ENCODE measurements around the gene DIO1. TPM values are rescaled to one million over a fixed set of nuclear protein-coding genes. Genes with fewer than 3 reads are reported as not detected.

DIO1 gene
- total and polyA plus RNA-seq, 3 experiments from 2014 or later: not detected

DNA sequence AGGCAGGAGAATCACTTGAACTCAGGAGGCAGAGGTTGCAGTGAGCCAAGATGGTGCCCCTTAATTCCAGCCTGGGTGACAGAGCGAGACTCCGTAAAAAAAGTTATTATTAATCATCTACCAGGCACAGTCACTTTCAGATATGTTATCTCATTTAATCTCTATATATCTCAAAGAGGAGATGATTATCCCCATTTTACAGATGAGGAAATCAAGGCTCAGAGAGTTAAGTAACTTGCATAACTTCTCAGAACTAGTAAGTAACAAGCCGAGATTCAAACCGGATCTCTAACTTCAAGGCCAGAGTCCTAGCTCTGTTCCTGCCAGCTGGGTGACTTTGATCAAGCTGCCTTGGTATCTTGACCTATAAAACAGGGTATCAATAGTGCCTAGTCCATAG is 17.5 kb downstream of the DIO1 start:
- H3K27ac ChIP-seq (ENCODE audit: low read depth, low read length): no peak overlapping the region
- no peaks in the 10 kb centered on the region for H3K4me1 ChIP-seq (ENCODE audit: insufficient read depth, low read length)
- H3K9me3 ChIP-seq (ENCODE audit: low read length): no peaks in the 10 kb centered on the region
- H3K4me3 Mint-ChIP-seq: no peak overlapping the region
- H3K9me3 Mint-ChIP-seq: no peaks in the 10 kb centered on the region
- ChIA-PET POLR2A (no interaction called here), CTCF (no interaction called here)
- H3K4me1 Mint-ChIP-seq: peaks cover 0 to 12% (median 9%) of the 10 kb centered on the region in 3 donors
- H3K36me3 Mint-ChIP-seq: peaks cover 3 to 41% (median 7%) of the 10 kb centered on the region in 3 donors
- no peaks in the 10 kb centered on the region for H3K27me3 ChIP-seq (ENCODE audit: insufficient read depth, low read length, poor library complexity, severe bottlenecking)
- no peak for DNase-seq
- no peak overlapping the region for H3K4me3 ChIP-seq (ENCODE audit: low read length)
- no peaks in the 10 kb centered on the region for H3K36me3 ChIP-seq (ENCODE audit: insufficient read depth, low read length)
- H3K27me3 Mint-ChIP-seq: no peaks in the 10 kb centered on the region
- peak overlapping the region in 1 of 8 donors; percentile 29 for H3K27ac Mint-ChIP-seq

DNA sequence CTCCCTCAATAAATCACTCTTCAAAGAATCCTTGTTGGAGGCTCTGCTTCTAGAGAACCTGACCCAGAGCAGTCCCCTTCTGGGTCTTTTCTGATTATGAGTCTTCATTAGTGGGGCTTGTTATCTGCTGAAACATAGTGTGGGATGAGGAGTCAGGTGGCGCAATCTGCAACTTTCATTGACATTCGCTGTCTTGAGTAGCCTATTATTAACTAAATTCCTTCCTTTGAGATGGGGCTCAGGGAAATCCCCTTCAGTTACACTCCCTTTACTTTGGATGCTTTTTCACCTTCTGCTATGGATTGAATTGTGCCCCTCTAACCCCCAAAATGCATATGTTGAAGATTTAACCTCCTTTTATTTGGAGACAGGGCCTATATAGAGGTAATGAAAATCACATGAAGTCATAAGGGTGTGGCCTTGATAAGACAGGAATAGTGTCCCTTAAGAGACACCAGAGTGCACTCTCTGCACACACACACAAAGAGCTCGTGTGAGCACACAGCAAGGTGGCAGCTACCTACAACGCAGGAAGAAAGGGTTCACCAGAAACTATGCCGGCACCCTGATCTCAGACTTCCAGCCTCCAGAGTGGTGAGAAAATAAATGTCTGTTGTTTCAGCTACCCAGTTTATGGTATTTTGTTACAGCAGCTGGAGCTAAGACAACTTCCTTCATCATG is 19.5 kb downstream of the DIO1 start:
- Histone ChIP-seq H3K4me1 (ENCODE audit: insufficient read depth, low read length) (no peaks in the 10 kb centered on the region), H3K9me3 (ENCODE audit: low read length) (no peaks in the 10 kb centered on the region), H3K4me3 (ENCODE audit: low read length) (no peak overlapping the region), H3K27ac (ENCODE audit: low read depth, low read length) (no peak overlapping the region), H3K36me3 (ENCODE audit: insufficient read depth, low read length) (no peaks in the 10 kb centered on the region), H3K27me3 (ENCODE audit: insufficient read depth, low read length, poor library complexity, severe bottlenecking) (no peaks in the 10 kb centered on the region)
- CTCF ChIA-PET: no interaction called here
- H3K27me3 Mint-ChIP-seq: no peaks in the 10 kb centered on the region
- POLR2A ChIA-PET: no interaction called here
- H3K36me3 Mint-ChIP-seq: peaks cover 3 to 47% (median 10%) of the 10 kb centered on the region in 3 donors
- H3K4me1 Mint-ChIP-seq: peaks cover 0 to 20% (median 19%) of the 10 kb centered on the region in 3 donors
- no peaks in the 10 kb centered on the region for H3K9me3 Mint-ChIP-seq
- no peak for DNase-seq
- no peak overlapping the region for H3K4me3 Mint-ChIP-seq
- peak overlapping the region in 5 of 8 donors; percentile 8 to 55 (median 23) for H3K27ac Mint-ChIP-seq

DNA sequence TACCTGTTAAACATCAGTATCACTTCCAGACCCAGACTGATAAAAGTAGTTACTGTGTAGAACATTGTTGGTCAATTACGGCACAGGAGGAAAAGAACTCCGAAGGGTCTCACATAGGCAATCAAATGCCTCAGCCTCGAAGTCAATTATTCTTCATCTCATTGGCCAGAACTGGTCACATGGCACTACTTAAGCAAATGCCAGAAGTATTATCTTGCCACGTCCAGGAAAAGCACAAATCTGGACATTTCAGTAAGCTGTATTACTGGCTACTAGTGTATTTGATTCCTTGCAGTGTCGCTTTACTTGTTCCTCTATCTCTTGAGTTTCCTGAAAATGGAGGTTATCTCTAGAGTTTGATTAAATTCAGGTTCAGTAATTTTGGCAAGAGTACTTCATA is 24.4 kb downstream of the DIO1 start:
- no peak overlapping the region for H3K4me3 ChIP-seq (ENCODE audit: low read length)
- no peak overlapping the region for H3K27ac ChIP-seq (ENCODE audit: low read depth, low read length)
- no peak for DNase-seq
- ChIA-PET POLR2A (no interaction called here), CTCF (interaction anchor here (1.5 kb wide), 1 partner anchor 27 kb away, joined by 3 read pairs; the partner anchor contains the start of gene IFT25)
- Mint-ChIP-seq H3K36me3 (peaks cover 0 to 63% (median 13%) of the 10 kb centered on the region in 3 donors), H3K27me3 (no peaks in the 10 kb centered on the region), H3K27ac (peak overlapping the region in 1 of 8 donors; percentile 60), H3K4me1 (peaks cover 7 to 37% (median 35%) of the 10 kb centered on the region in 3 donors), H3K9me3 (no peaks in the 10 kb centered on the region), H3K4me3 (no peak overlapping the region)
- no peaks in the 10 kb centered on the region for H3K27me3 ChIP-seq (ENCODE audit: insufficient read depth, low read length, poor library complexity, severe bottlenecking)
- H3K9me3 ChIP-seq (ENCODE audit: low read length): no peaks in the 10 kb centered on the region
- H3K4me1 ChIP-seq (ENCODE audit: insufficient read depth, low read length): no peaks in the 10 kb centered on the region
- no peaks in the 10 kb centered on the region for H3K36me3 ChIP-seq (ENCODE audit: insufficient read depth, low read length)

DNA sequence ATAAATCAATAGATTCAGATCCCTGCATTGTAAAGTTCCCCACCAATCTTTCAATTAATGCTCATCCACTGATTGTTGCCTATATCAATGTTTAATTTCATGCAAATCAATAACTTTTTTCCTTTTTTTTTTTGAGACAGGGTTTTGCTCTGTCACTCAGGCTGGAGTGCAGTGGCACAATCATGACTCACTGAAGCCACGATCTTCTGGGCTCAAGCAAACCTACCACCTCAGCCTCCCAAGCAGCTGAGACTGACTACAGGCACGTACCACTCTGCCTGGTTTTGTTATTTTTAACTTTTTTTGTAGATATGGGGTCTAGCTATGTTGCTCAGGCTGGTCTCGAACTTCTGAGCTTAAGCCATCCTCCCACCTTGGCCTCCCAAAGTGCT is 25.7 kb downstream of the DIO1 start:
- Histone ChIP-seq H3K27me3 (ENCODE audit: insufficient read depth, low read length, poor library complexity, severe bottlenecking) (no peaks in the 10 kb centered on the region), H3K4me1 (ENCODE audit: insufficient read depth, low read length) (no peaks in the 10 kb centered on the region), H3K27ac (ENCODE audit: low read depth, low read length) (no peak overlapping the region), H3K9me3 (ENCODE audit: low read length) (no peaks in the 10 kb centered on the region), H3K4me3 (ENCODE audit: low read length) (no peak overlapping the region), H3K36me3 (ENCODE audit: insufficient read depth, low read length) (no peaks in the 10 kb centered on the region)
- Mint-ChIP-seq H3K27ac (peak overlapping the region in 7 of 8 donors; percentile 6 to 91 (median 56)), H3K9me3 (no peaks in the 10 kb centered on the region), H3K36me3 (peaks cover 0 to 64% (median 15%) of the 10 kb centered on the region in 3 donors), H3K27me3 (no peaks in the 10 kb centered on the region), H3K4me1 (peaks cover 7 to 37% (median 35%) of the 10 kb centered on the region in 3 donors), H3K4me3 (no peak overlapping the region)
- ChIA-PET POLR2A (no interaction called here), CTCF (no interaction called here)
- DNase-seq: no peak

DNA sequence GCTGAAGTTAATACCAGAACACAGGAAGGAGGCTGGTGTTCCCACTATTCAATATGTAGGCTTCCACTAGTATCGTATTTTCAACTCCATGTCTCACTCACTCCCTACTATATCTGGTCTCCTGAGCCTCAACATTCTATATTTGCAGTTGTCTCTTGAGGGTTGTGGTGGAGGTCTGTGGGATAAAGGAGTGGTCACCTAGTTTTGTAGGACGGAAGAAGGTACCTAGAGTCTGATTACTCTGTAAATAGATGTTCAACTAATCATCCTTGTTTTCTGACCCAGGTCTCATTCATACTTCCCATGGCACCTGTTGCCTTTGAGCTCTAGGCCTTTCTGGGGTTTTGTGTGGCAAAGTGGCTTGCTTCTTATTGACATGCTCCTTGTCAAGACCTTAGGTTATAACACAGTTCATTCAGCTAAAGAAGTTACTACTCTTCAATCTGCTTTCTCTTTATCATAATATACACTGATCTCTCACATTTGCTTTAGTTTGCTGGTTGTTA is 33.4 kb downstream of the DIO1 start:
- H3K4me3 Mint-ChIP-seq: no peak overlapping the region
- no peak overlapping the region for H3K4me3 ChIP-seq (ENCODE audit: low read length)
- H3K36me3 Mint-ChIP-seq: peaks cover 0 to 74% (median 25%) of the 10 kb centered on the region in 3 donors

DNA sequence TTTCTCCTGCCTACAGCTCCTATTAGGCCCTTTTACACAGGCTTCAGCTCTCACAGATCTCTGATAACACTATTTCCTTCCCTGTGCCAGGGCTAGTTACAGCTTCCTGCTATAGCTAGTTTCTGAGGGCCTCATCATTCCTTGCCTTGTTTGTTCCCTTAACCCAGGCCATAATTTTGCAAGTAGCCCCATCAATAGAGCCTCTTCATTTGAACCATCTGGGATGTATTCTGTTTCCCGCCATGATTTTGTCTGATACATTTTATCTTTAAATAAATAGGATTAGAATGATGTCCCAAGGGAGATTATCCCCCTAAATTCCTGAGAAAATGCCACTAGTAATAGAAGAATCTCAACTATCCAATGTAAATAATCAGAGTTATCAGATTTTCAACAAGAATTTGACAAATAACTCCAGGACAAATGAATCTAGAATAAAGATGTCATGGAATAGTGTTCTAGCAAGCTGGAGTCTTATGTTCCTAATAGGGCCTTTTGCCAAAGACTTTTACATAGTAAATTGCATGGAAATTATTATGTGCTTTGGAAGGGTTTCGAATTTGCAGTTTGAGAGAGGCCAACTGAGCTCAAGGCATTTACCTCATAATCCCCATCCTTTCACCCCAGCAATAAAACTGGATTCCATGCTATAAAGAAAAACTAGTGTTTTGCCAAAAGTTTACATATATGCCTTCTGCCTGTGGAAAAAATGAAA is 35.4 kb downstream of the DIO1 start:
- Mint-ChIP-seq H3K27ac (peak overlapping the region in 5 of 8 donors; percentile 4 to 73 (median 55)), H3K9me3 (no peaks in the 10 kb centered on the region), H3K4me1 (peaks cover 0 to 9% (median 5%) of the 10 kb centered on the region in 3 donors), H3K4me3 (no peak overlapping the region), H3K27me3 (no peaks in the 10 kb centered on the region), H3K36me3 (peaks cover 6 to 63% (median 19%) of the 10 kb centered on the region in 3 donors)
- CTCF ChIA-PET: interaction anchor here (0.9 kb wide), 1 partner anchor 10 kb away, joined by 4 read pairs; no protein-coding TSS in a partner anchor
- H3K4me3 ChIP-seq (ENCODE audit: low read length): no peak overlapping the region
- no peak overlapping the region for H3K27ac ChIP-seq (ENCODE audit: low read depth, low read length)
- no peaks in the 10 kb centered on the region for H3K27me3 ChIP-seq (ENCODE audit: insufficient read depth, low read length, poor library complexity, severe bottlenecking)
- no peaks in the 10 kb centered on the region for H3K9me3 ChIP-seq (ENCODE audit: low read length)
- no peak for DNase-seq
- POLR2A ChIA-PET: no interaction called here
- H3K4me1 ChIP-seq (ENCODE audit: insufficient read depth, low read length): no peaks in the 10 kb centered on the region
- no peaks in the 10 kb centered on the region for H3K36me3 ChIP-seq (ENCODE audit: insufficient read depth, low read length)

More for the DNA sequence above, 33.4 kb downstream of the DIO1 start:
- no peak overlapping the region for H3K27ac ChIP-seq (ENCODE audit: low read depth, low read length)
- H3K9me3 ChIP-seq (ENCODE audit: low read length): no peaks in the 10 kb centered on the region
- no peak for DNase-seq
- Mint-ChIP-seq H3K27me3 (no peaks in the 10 kb centered on the region), H3K9me3 (no peaks in the 10 kb centered on the region), H3K4me1 (peaks cover 0 to 9% (median 5%) of the 10 kb centered on the region in 3 donors), H3K27ac (peak overlapping the region in 4 of 8 donors; percentile 5 to 70 (median 36))
- H3K36me3 ChIP-seq (ENCODE audit: insufficient read depth, low read length): no peaks in the 10 kb centered on the region
- no peaks in the 10 kb centered on the region for H3K27me3 ChIP-seq (ENCODE audit: insufficient read depth, low read length, poor library complexity, severe bottlenecking)
- no peaks in the 10 kb centered on the region for H3K4me1 ChIP-seq (ENCODE audit: insufficient read depth, low read length)
- POLR2A ChIA-PET: no interaction called here
- CTCF ChIA-PET: interaction anchor here (0.7 to 1.4 kb wide), 2 partner anchors 32 to 66 kb away, joined by 3 read pairs; no protein-coding TSS in a partner anchor

DNA sequence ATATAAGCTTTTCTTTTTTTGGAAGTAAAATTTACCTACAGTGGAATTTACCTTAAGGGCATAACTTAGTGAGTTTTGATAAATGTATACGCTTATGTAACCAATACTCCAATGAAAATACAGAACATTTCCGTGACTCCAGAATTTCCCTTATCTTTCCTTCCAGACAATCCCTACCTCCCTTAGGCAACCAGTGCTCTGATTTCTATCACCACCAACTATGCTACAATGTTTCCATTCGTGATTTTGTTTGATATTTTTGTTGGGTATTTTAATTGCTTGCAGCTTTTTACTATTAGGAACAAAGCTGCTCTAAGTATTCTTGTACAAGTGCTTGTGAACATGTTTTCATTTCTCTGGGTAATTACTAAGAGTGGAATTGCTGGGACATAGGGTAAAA is 36.9 kb downstream of the DIO1 start:
- peaks cover 10 to 66% (median 20%) of the 10 kb centered on the region in 3 donors for H3K36me3 Mint-ChIP-seq
- H3K27ac Mint-ChIP-seq: peak overlapping the region in 1 of 8 donors; percentile 59
- no peak overlapping the region for H3K4me3 Mint-ChIP-seq
- DNase-seq: no peak
- H3K4me1 Mint-ChIP-seq: peaks cover 0 to 12% (median 6%) of the 10 kb centered on the region in 3 donors
- Histone ChIP-seq H3K27me3 (ENCODE audit: insufficient read depth, low read length, poor library complexity, severe bottlenecking) (no peaks in the 10 kb centered on the region), H3K4me3 (ENCODE audit: low read length) (no peak overlapping the region), H3K36me3 (ENCODE audit: insufficient read depth, low read length) (no peaks in the 10 kb centered on the region), H3K4me1 (ENCODE audit: insufficient read depth, low read length) (no peaks in the 10 kb centered on the region), H3K27ac (ENCODE audit: low read depth, low read length) (no peak overlapping the region), H3K9me3 (ENCODE audit: low read length) (no peaks in the 10 kb centered on the region)
- CTCF ChIA-PET: interaction anchor here (1.5 kb wide), 1 partner anchor 71 kb away, joined by 4 read pairs; no protein-coding TSS in a partner anchor
- POLR2A ChIA-PET: no interaction called here
- no peaks in the 10 kb centered on the region for H3K27me3 Mint-ChIP-seq
- peaks cover 0 to 2% (median 0%) of the 10 kb centered on the region in 5 donors for H3K9me3 Mint-ChIP-seq

DNA sequence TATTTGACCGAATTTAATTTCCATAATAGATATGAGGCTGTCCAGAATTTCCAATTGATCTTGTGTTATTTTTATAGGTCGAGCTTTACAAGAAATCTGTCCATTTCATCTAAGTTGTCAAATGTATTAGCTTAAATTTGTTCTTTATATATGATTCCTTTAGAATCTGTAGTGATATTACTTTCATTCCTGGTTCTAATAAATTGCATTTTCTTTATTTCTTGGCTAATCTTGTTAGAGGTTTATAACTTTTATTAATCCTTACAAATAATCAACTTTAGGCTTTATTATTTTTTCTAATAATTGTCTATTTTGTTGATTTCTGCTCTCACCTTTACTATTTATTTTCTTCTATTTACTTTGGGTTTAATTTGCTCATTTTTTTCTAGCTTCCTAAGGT is 37.5 kb downstream of the DIO1 start:
- Histone ChIP-seq H3K27me3 (ENCODE audit: insufficient read depth, low read length, poor library complexity, severe bottlenecking) (no peaks in the 10 kb centered on the region), H3K27ac (ENCODE audit: low read depth, low read length) (no peak overlapping the region), H3K9me3 (ENCODE audit: low read length) (no peaks in the 10 kb centered on the region), H3K36me3 (ENCODE audit: insufficient read depth, low read length) (no peaks in the 10 kb centered on the region), H3K4me3 (ENCODE audit: low read length) (no peak overlapping the region), H3K4me1 (ENCODE audit: insufficient read depth, low read length) (no peaks in the 10 kb centered on the region)
- Mint-ChIP-seq H3K4me1 (peaks cover 0 to 12% (median 6%) of the 10 kb centered on the region in 3 donors), H3K36me3 (peaks cover 10 to 68% (median 20%) of the 10 kb centered on the region in 3 donors), H3K9me3 (peaks cover 0 to 2% (median 0%) of the 10 kb centered on the region in 5 donors), H3K27me3 (no peaks in the 10 kb centered on the region), H3K4me3 (no peak overlapping the region), H3K27ac (peak overlapping the region in 1 of 8 donors; percentile 32)
- POLR2A ChIA-PET: no interaction called here
- DNase-seq: no peak
- CTCF ChIA-PET: interaction anchor here (1.5 kb wide), 1 partner anchor 72 kb away, joined by 4 read pairs; no protein-coding TSS in a partner anchor

Measured in CD8-positive, alpha-beta memory T cell (primary cell).